Natural killer cell (primary cell): Measurements from ENCODE around the gene KLF1. TPM values are rescaled to one million over a fixed set of nuclear protein-coding genes. Genes with fewer than 3 reads are reported as not detected.
"Not testable (repeated sequence)": the region's sequence is repeated elsewhere in the genome, so short reads cannot be mapped to it uniquely, and the experiment has no call there.

Experiments used
- ATAC-seq, 3 donors: fragments of 150-1000 bp in 2 of 3; fragments of 200-7000 bp in 1 of 3; cut with Tn5 transposase; 1 replicate in 1 of 3; 2 replicates in 2 of 3; pipeline ENCODE4 v1.10.0; 2021; ENCODE audit warnings: mild to moderate bottlenecking in 2 of 3, moderate library complexity in 2 of 3
- DNase-seq, 2 donors: peaks; one replicate each; pipeline versions ENCODE4 v3.0.0 to v3.0.0-alpha.2; 2013 to 2021; ENCODE audit warnings: mixed read lengths in 1 of 2
- H3K27ac ChIP-seq: one replicate; pipeline ENCODE4 v1.5.1; 2013; ENCODE audit warnings: mild to moderate bottlenecking, low read length
- H3K27me3 ChIP-seq: one replicate; pipeline ENCODE4 v1.6.1; 2013; ENCODE audit warnings: low read length; ENCODE audit not compliant: control insufficient read depth, insufficient read depth
- H3K36me3 ChIP-seq: one replicate; pipeline ENCODE4 v1.6.1; 2013; ENCODE audit warnings: low read length; ENCODE audit not compliant: control insufficient read depth, insufficient read depth
- H3K4me1 ChIP-seq: one replicate; pipeline ENCODE4 v1.6.1; 2013; ENCODE audit warnings: low read length; ENCODE audit not compliant: control insufficient read depth, insufficient read depth
- H3K4me3 ChIP-seq: one replicate; pipeline ENCODE4 v1.5.1; 2013; ENCODE audit warnings: low read length
- H3K9me3 ChIP-seq: one replicate; pipeline ENCODE4 v1.6.1; 2013; ENCODE audit warnings: low read length; ENCODE audit not compliant: control insufficient read depth, insufficient read depth
- H3K27ac Mint-ChIP-seq, 2 donors: one replicate each; pipeline ENCODE4 v1.8.0; 2022; ENCODE audit warnings: mild to moderate bottlenecking in 2 of 2, mixed read lengths in 2 of 2, moderate library complexity in 1 of 2
- H3K27me3 Mint-ChIP-seq, 2 donors: one replicate each; pipeline ENCODE4 v1.8.0; 2022; ENCODE audit warnings: low read depth in 2 of 2, mixed read lengths in 2 of 2
- H3K36me3 Mint-ChIP-seq: one replicate; pipeline ENCODE4 v1.8.0; 2022; ENCODE audit warnings: mixed read lengths
- H3K4me1 Mint-ChIP-seq, 2 donors: one replicate each; pipeline ENCODE4 v1.8.0; 2022; ENCODE audit warnings: mixed read lengths in 2 of 2
- H3K4me3 Mint-ChIP-seq: one replicate; pipeline ENCODE4 v1.8.0; 2022; ENCODE audit warnings: mild to moderate bottlenecking, moderate library complexity, mixed read lengths
- H3K9me3 Mint-ChIP-seq, 2 donors: one replicate each; pipeline ENCODE4 v1.8.0; 2022; ENCODE audit warnings: mixed read lengths in 2 of 2
- CTCF ChIP-seq: fragments of 200-600 bp; IDR thresholded peaks from one replicate; pipeline ENCODE4 v1.8.0; 2022; ENCODE audit warnings: antibody characterized with exemption
- WGBS: methylation state at CpG from one replicate; pipeline ENCODE4 v1.1.7; 2013; ENCODE audit warnings: missing lambda C conversion rate; ENCODE audit not compliant: insufficient coverage; 5-methylcytosine and 5-hydroxymethylcytosine counted together
- intact Hi-C: fragments of 100-400 bp; cut with micrococcal nuclease; formaldehyde crosslinking; loops from one replicate; pipeline ENCODE4 v1.14.2; 2022
- total RNA-seq, 4 donors: library from RNA; stranded (reverse); fragments of 120-200 nt in 1 of 4; gene quantifications; one replicate each; pipeline versions ENCODE4 v1.2.3 to v1.2.4, GENCODE V29; 2013 to 2022

KLF1 gene
- total RNA-seq, 3 donors from 2014 or later (not counting 1 experiment from before 2014, with no cell fraction given), result not detected

GRCh38 chr19:12924621-12925310, 37.8 kb upstream of the KLF1 start:
- peaks cover 52% of the 10 kb centered on the region for H3K36me3 ChIP-seq
- TF ChIP-seq CTCF, result no peak
- no peak for DNase-seq
- H3K9me3 ChIP-seq, result no peaks in the 10 kb centered on the region
- WGBS, result 99% methylated on average over 29 of the region's 29 CpGs
- no peak for ATAC-seq
- no peak overlapping the region for H3K27ac ChIP-seq
- Mint-ChIP-seq H3K4me1 (peaks cover 0 to 5% of the 10 kb centered on the region in 2 donors), H3K36me3 (peaks cover 7% of the 10 kb centered on the region), H3K4me3 (no peak overlapping the region), H3K27me3 (no peaks in the 10 kb centered on the region), H3K9me3 (no peaks in the 10 kb centered on the region), H3K27ac (no peak overlapping the region)
- peaks cover under 1% of the 10 kb centered on the region for H3K4me1 ChIP-seq
- intact Hi-C loops, result no loop called here
- H3K27me3 ChIP-seq, result no peaks in the 10 kb centered on the region
- H3K4me3 ChIP-seq, result no peak overlapping the region

GRCh38 chr19:12922959-12923358, 36.0 kb upstream of the KLF1 start:
- no peaks in the 10 kb centered on the region for H3K27me3 Mint-ChIP-seq
- Histone ChIP-seq H3K27ac (no peak overlapping the region), H3K27me3 (no peaks in the 10 kb centered on the region), H3K4me1 (peaks cover 14% of the 10 kb centered on the region), H3K36me3 (peaks cover 40% of the 10 kb centered on the region), H3K9me3 (no peaks in the 10 kb centered on the region), H3K4me3 (no peak overlapping the region)
- ATAC-seq (no peak), DNase-seq (no peak)
- intact Hi-C loops, result no loop called here
- no peak overlapping the region for H3K27ac Mint-ChIP-seq
- H3K4me1 Mint-ChIP-seq, result peaks cover 7 to 13% of the 10 kb centered on the region in 2 donors
- no peaks in the 10 kb centered on the region for H3K9me3 Mint-ChIP-seq
- peaks cover 7% of the 10 kb centered on the region for H3K36me3 Mint-ChIP-seq
- TF ChIP-seq CTCF, result no peak
- H3K4me3 Mint-ChIP-seq, result no peak overlapping the region
- 100% methylated on average over 4 of the region's 4 CpGs for WGBS

- H3K27me3 ChIP-seq, result no peaks in the 10 kb centered on the region
- H3K4me1 Mint-ChIP-seq, result peaks cover 7 to 13% of the 10 kb centered on the region in 2 donors
- H3K36me3 Mint-ChIP-seq, result peaks cover 7% of the 10 kb centered on the region
- no peaks in the 10 kb centered on the region for H3K27me3 Mint-ChIP-seq
- TF ChIP-seq CTCF, result no peak
- no peak overlapping the region for H3K4me3 ChIP-seq
- H3K4me3 Mint-ChIP-seq, result no peak overlapping the region
- no peak for ATAC-seq
- 90% methylated on average over 3 of the region's 3 CpGs for WGBS
- H3K27ac ChIP-seq, result no peak overlapping the region
- no peaks in the 10 kb centered on the region for H3K9me3 ChIP-seq
- H3K36me3 ChIP-seq, result peaks cover 27% of the 10 kb centered on the region
- intact Hi-C loops, result no loop called here
- no peaks in the 10 kb centered on the region for H3K9me3 Mint-ChIP-seq
- peaks cover 14% of the 10 kb centered on the region for H3K4me1 ChIP-seq
- H3K27ac Mint-ChIP-seq, result peak overlapping the region in 1 of 2 donors; percentile 89
- no peak for DNase-seq
These were observed 34.0 kb upstream of the KLF1 start for GRCh38 chr19:12921047-12921446.

GRCh38 chr19:12918253-12918652, 31.3 kb upstream of the KLF1 start:
- Histone ChIP-seq H3K9me3 (no peaks in the 10 kb centered on the region), H3K36me3 (peaks cover 10% of the 10 kb centered on the region), H3K4me1 (peaks cover 31% of the 10 kb centered on the region), H3K4me3 (no peak overlapping the region), H3K27me3 (no peaks in the 10 kb centered on the region), H3K27ac (no peak overlapping the region)
- intact Hi-C loops, result loop anchor here (2.0 kb wide), 2 partner anchors 15 to 27 kb away; partner anchors contain the start of genes FARSA and GCDH
- Mint-ChIP-seq H3K4me3 (peak overlapping the region; percentile 85), H3K4me1 (peaks cover 17 to 26% of the 10 kb centered on the region in 2 donors), H3K27ac (peak overlapping the region; percentile 84 to 89), H3K27me3 (no peaks in the 10 kb centered on the region), H3K9me3 (no peaks in the 10 kb centered on the region), H3K36me3 (peaks cover 6% of the 10 kb centered on the region)
- TF ChIP-seq CTCF, result no peak
- no peak for DNase-seq
- ATAC-seq, result no peak
- WGBS, result 96% methylated on average over 14 of the region's 14 CpGs

- H3K9me3 Mint-ChIP-seq, H3K27me3 Mint-ChIP-seq, ATAC-seq, DNase-seq, H3K27ac ChIP-seq, H3K9me3 ChIP-seq, H3K36me3 Mint-ChIP-seq, intact Hi-C loops, H3K36me3 ChIP-seq, H3K4me3 ChIP-seq, H3K4me3 Mint-ChIP-seq, H3K27me3 ChIP-seq: not testable (repeated sequence)
- 90% methylated on average over 4 of the region's 4 CpGs for WGBS
- Mint-ChIP-seq H3K27ac (peak overlapping the region in 1 of 2 donors; percentile 54), H3K4me1 (peaks cover 17 to 28% of the 10 kb centered on the region in 2 donors)
- H3K4me1 ChIP-seq, result peaks cover 35% of the 10 kb centered on the region
These were observed 28.9 kb upstream of the KLF1 start for GRCh38 chr19:12915860-12916259.
